Activated T-cell treated with anti-CD3 and anti-CD28 coated beads, Interleukin-2, amount 50 U/mL, for 24 hours (primary cell): ENCODE results near the gene SNX6.
"Not testable (repeated sequence)": the region's sequence is repeated elsewhere in the genome, so short reads cannot be mapped to it uniquely, and the experiment has no call there.

Experiments
- DNase-seq: peaks from one replicate; pipeline ENCODE4 v3.0.0-alpha.2; 2020
- H3K27ac Mint-ChIP-seq: 2 replicates; pipeline ENCODE4 v1.8.0; 2020; ENCODE audit warnings: mild to moderate bottlenecking, mixed read lengths
- H3K27me3 Mint-ChIP-seq: 2 replicates; pipeline ENCODE4 v1.8.0; 2020; ENCODE audit warnings: mixed read lengths
- H3K36me3 Mint-ChIP-seq: 2 replicates; pipeline ENCODE4 v1.8.0; 2020; ENCODE audit warnings: low read depth, mixed read lengths
- H3K4me1 Mint-ChIP-seq: 2 replicates; pipeline ENCODE4 v1.8.0; 2020; ENCODE audit warnings: low read depth, mixed read lengths
- H3K4me3 Mint-ChIP-seq: 2 replicates; pipeline ENCODE4 v1.8.0; 2020; ENCODE audit warnings: mild to moderate bottlenecking, moderate library complexity, mixed read lengths
- H3K9me3 Mint-ChIP-seq: 2 replicates; pipeline ENCODE4 v1.8.0; 2020; ENCODE audit warnings: mixed read lengths

SNX6 gene

GRCh38 chr14:34650786-34651584, 21.0 kb upstream of the SNX6 start:
- Mint-ChIP-seq H3K9me3 (no peaks in the 10 kb centered on the region), H3K4me3 (no peak overlapping the region), H3K4me1 (peaks cover 1% of the 10 kb centered on the region), H3K36me3 (no peaks in the 10 kb centered on the region), H3K27me3 (no peaks in the 10 kb centered on the region), H3K27ac (no peak overlapping the region)
- DNase-seq = no peak

GRCh38 chr14:34650006-34650405, 20.1 kb upstream of the SNX6 start:
- not testable (repeated sequence) for H3K36me3 Mint-ChIP-seq, H3K27me3 Mint-ChIP-seq, H3K27ac Mint-ChIP-seq, H3K9me3 Mint-ChIP-seq, DNase-seq, H3K4me3 Mint-ChIP-seq, H3K4me1 Mint-ChIP-seq

GRCh38 chr14:34649344-34649743, 19.4 kb upstream of the SNX6 start:
- no peak overlapping the region for H3K4me3 Mint-ChIP-seq
- peaks cover 3% of the 10 kb centered on the region for H3K4me1 Mint-ChIP-seq
- no peaks in the 10 kb centered on the region for H3K9me3 Mint-ChIP-seq
- H3K27me3 Mint-ChIP-seq = no peaks in the 10 kb centered on the region
- no peaks in the 10 kb centered on the region for H3K36me3 Mint-ChIP-seq
- DNase-seq = no peak
- H3K27ac Mint-ChIP-seq = no peak overlapping the region

GRCh38 chr14:34646570-34647255, 16.8 kb upstream of the SNX6 start:
- no peak overlapping the region for H3K4me3 Mint-ChIP-seq
- peaks cover 3% of the 10 kb centered on the region for H3K4me1 Mint-ChIP-seq
- H3K27me3 Mint-ChIP-seq = no peaks in the 10 kb centered on the region
- H3K36me3 Mint-ChIP-seq = no peaks in the 10 kb centered on the region
- H3K9me3 Mint-ChIP-seq = no peaks in the 10 kb centered on the region
- no peak for DNase-seq
- H3K27ac Mint-ChIP-seq = no peak overlapping the region

- Mint-ChIP-seq H3K27me3 (no peaks in the 10 kb centered on the region), H3K4me1 (peaks cover 3% of the 10 kb centered on the region), H3K27ac (no peak overlapping the region), H3K36me3 (no peaks in the 10 kb centered on the region), H3K4me3 (no peak overlapping the region), H3K9me3 (no peaks in the 10 kb centered on the region)
- DNase-seq = no peak
These were observed 13.4 kb upstream of the SNX6 start for GRCh38 chr14:34643361-34643760.

- DNase-seq = no peak
- no peaks in the 10 kb centered on the region for H3K36me3 Mint-ChIP-seq
- no peak overlapping the region for H3K27ac Mint-ChIP-seq
- peaks cover 3% of the 10 kb centered on the region for H3K4me1 Mint-ChIP-seq
- H3K4me3 Mint-ChIP-seq = no peak overlapping the region
- no peaks in the 10 kb centered on the region for H3K9me3 Mint-ChIP-seq
- H3K27me3 Mint-ChIP-seq = no peaks in the 10 kb centered on the region
These were observed 12.6 kb upstream of the SNX6 start for GRCh38 chr14:34642595-34642994.

- H3K4me1 Mint-ChIP-seq = no peaks in the 10 kb centered on the region
- H3K27ac Mint-ChIP-seq = no peak overlapping the region
- H3K4me3 Mint-ChIP-seq = no peak overlapping the region
- no peaks in the 10 kb centered on the region for H3K36me3 Mint-ChIP-seq
- DNase-seq = no peak
- no peaks in the 10 kb centered on the region for H3K27me3 Mint-ChIP-seq
- H3K9me3 Mint-ChIP-seq = no peaks in the 10 kb centered on the region
These were observed 10.9 kb upstream of the SNX6 start for GRCh38 chr14:34640826-34641225.

GRCh38 chr14:34634360-34634771, 4.4 kb upstream of the SNX6 start:
- not testable (repeated sequence) for H3K9me3 Mint-ChIP-seq, H3K27ac Mint-ChIP-seq, H3K36me3 Mint-ChIP-seq, H3K4me1 Mint-ChIP-seq, DNase-seq, H3K27me3 Mint-ChIP-seq, H3K4me3 Mint-ChIP-seq

- Mint-ChIP-seq H3K27ac (no peak overlapping the region), H3K9me3 (no peaks in the 10 kb centered on the region), H3K36me3 (peaks cover 11% of the 10 kb centered on the region), H3K4me3 (no peak overlapping the region), H3K27me3 (no peaks in the 10 kb centered on the region), H3K4me1 (peaks cover 11% of the 10 kb centered on the region)
- DNase-seq = no peak
These were observed 3.8 kb upstream of the SNX6 start for GRCh38 chr14:34633742-34634141.

GRCh38 chr14:34632411-34632978, 2.5 kb upstream of the SNX6 start:
- DNase-seq = no peak
- Mint-ChIP-seq H3K27me3 (no peaks in the 10 kb centered on the region), H3K9me3 (no peaks in the 10 kb centered on the region), H3K36me3 (peaks cover 21% of the 10 kb centered on the region), H3K4me1 (peaks cover 17% of the 10 kb centered on the region), H3K27ac (no peak overlapping the region), H3K4me3 (no peak overlapping the region)

- Mint-ChIP-seq H3K27me3 (no peaks in the 10 kb centered on the region), H3K9me3 (no peaks in the 10 kb centered on the region), H3K36me3 (peaks cover 41% of the 10 kb centered on the region), H3K4me3 (peak overlapping the region; percentile 90), H3K4me1 (peaks cover 30% of the 10 kb centered on the region), H3K27ac (peak overlapping the region; percentile 93)
- DNase-seq = no peak
These were observed 648 bp downstream of the SNX6 start for GRCh38 chr14:34629344-34629656.

GRCh38 chr14:34628681-34629135, 1.2 kb downstream of the SNX6 start:
- H3K27ac Mint-ChIP-seq = peak overlapping the region; percentile 93
- H3K36me3 Mint-ChIP-seq = peaks cover 42% of the 10 kb centered on the region
- H3K4me3 Mint-ChIP-seq = peak overlapping the region; percentile 90
- no peaks in the 10 kb centered on the region for H3K27me3 Mint-ChIP-seq
- peaks cover 31% of the 10 kb centered on the region for H3K4me1 Mint-ChIP-seq
- DNase-seq = no peak
- no peaks in the 10 kb centered on the region for H3K9me3 Mint-ChIP-seq

GRCh38 chr14:34623506-34623905, 6.4 kb downstream of the SNX6 start:
- Mint-ChIP-seq H3K36me3 (peaks cover 70% of the 10 kb centered on the region), H3K4me1 (peaks cover 53% of the 10 kb centered on the region), H3K27me3 (no peaks in the 10 kb centered on the region), H3K9me3 (no peaks in the 10 kb centered on the region), H3K27ac (no peak overlapping the region), H3K4me3 (no peak overlapping the region)
- no peak for DNase-seq

GRCh38 chr14:34620839-34621238, 9.1 kb downstream of the SNX6 start:
- H3K27ac Mint-ChIP-seq = peak overlapping the region; percentile 22
- peaks cover 51% of the 10 kb centered on the region for H3K4me1 Mint-ChIP-seq
- H3K9me3 Mint-ChIP-seq = no peaks in the 10 kb centered on the region
- H3K36me3 Mint-ChIP-seq = peaks cover 74% of the 10 kb centered on the region
- H3K27me3 Mint-ChIP-seq = no peaks in the 10 kb centered on the region
- H3K4me3 Mint-ChIP-seq = no peak overlapping the region
- no peak for DNase-seq

- peak overlapping the region; percentile 27 for H3K27ac Mint-ChIP-seq
- peaks cover 72% of the 10 kb centered on the region for H3K36me3 Mint-ChIP-seq
- H3K27me3 Mint-ChIP-seq = no peaks in the 10 kb centered on the region
- no peaks in the 10 kb centered on the region for H3K9me3 Mint-ChIP-seq
- H3K4me1 Mint-ChIP-seq = peaks cover 51% of the 10 kb centered on the region
- no peak overlapping the region for H3K4me3 Mint-ChIP-seq
- DNase-seq = no peak
These were observed 9.8 kb downstream of the SNX6 start for GRCh38 chr14:34620115-34620514.
